Heart left ventricle (tissue), 13 donors: ENCODE data around the gene FSD1L.

Experiments used
- CTCF ChIP-seq, 12 donors: fragments of 200-600 bp; sonication (generic) in 4 of 12; IDR thresholded peaks; one replicate each; pipeline versions ENCODE4 v1.5.0 to v1.8.0; 2018 to 2022; ENCODE audit warnings: antibody characterized with exemption in 12 of 12, mild to moderate bottlenecking in 5 of 12
- POLR2A ChIP-seq, 2 donors: fragments of 450-650 bp; IDR thresholded peaks; one replicate each; pipeline ENCODE4 v1.6.1; 2017; ENCODE audit warnings: antibody characterized with exemption in 2 of 2, mild to moderate bottlenecking in 2 of 2, moderate library complexity in 2 of 2
- donor health status: ischemic (EF 13 %, LVEDD 7.1; RV severe dilation, severe dysfunction).
- donor health status: DM: no; HTN: yes; CAD: no.
- donor health status: DM: no; HTN: no; CAD: no.
- donor health status: ischemic (EF 25% LVEDD 6.9; RV normal size, moderate dysfunction).
- donor health status: ischemic (EF 25% LVEDD 5.7; RV mildly dilated, moderate dysfunction).
- donor health status: ischemic (EF 35%, LVEDD 5.7; RV mildly dilated, moderate dysfunction).
- donor health status: nonischemic (EF 11% LVEDD 7.7; RV severe dilation, severe dysfunction).
- donor health status: DM: yes; HTN: yes; CAD: no.
- donor health status: PGD.
- donor health status: ischemic (EF 29% LVEDD 5.4; RV normal size, mild dysfunction).
- donor health status: nonischemic (EF 23%, LVEDD 6.1; RV moderate dilation, normal function).

GRCh38 chr9:105485131-105485530 lies 37.3 kb downstream of the FSD1L start:
- no peak for TF ChIP-seq CTCF (IDR thresholded peaks at IDR 0.05)
- no peak for TF ChIP-seq POLR2A (IDR thresholded peaks at IDR 0.05)
